HFFc6 (cell line): ENCODE measurements around the gene TAF1. TPM values are rescaled to one million over a fixed set of nuclear protein-coding genes. Genes with fewer than 3 reads are reported as not detected.
"Not testable (repeated sequence)": the region's sequence is repeated elsewhere in the genome, so short reads cannot be mapped to it uniquely, and the experiment has no call there.

ENCODE experiments used
- DNase-seq: peaks from one replicate; pipeline ENCODE4 v3.0.0-alpha.2; 2018
- H3K27ac Mint-ChIP-seq: 2 replicates; pipeline ENCODE4 v1.8.0; 2020; ENCODE audit warnings: mild to moderate bottlenecking, mixed read lengths
- H3K27me3 Mint-ChIP-seq: 2 replicates; pipeline ENCODE4 v1.8.0; 2021; ENCODE audit warnings: mild to moderate bottlenecking, moderate library complexity, mixed read lengths; ENCODE audit not compliant: insufficient read depth
- H3K36me3 Mint-ChIP-seq: 2 replicates; pipeline ENCODE4 v1.8.0; 2021; ENCODE audit warnings: low read depth, mixed read lengths
- H3K4me1 Mint-ChIP-seq: 2 replicates; pipeline ENCODE4 v1.8.0; 2020; ENCODE audit warnings: low read depth, mixed read lengths
- H3K4me3 Mint-ChIP-seq: 2 replicates; pipeline ENCODE4 v1.8.0; 2020; ENCODE audit warnings: mild to moderate bottlenecking, moderate library complexity, mixed read lengths
- H3K9me3 Mint-ChIP-seq: 2 replicates; pipeline ENCODE4 v1.8.0; 2020; ENCODE audit warnings: mild to moderate bottlenecking, mixed read lengths
- total RNA-seq, 6 experiments: library from RNA; stranded (reverse); fragmentation: NEBNext Ultra II Directional; extraction: Animal tissue kit (Norgen Biotek cat#: 25700); gene quantifications; 2 replicates in 1 of 6; 3 replicates in 5 of 6; pipeline ENCODE4 v1.2.3, GENCODE V29; 2021
- TF ChIP-seq, protein P1 (sequence below): fragments of 200-600 bp; sonication (generic); IDR thresholded peaks from 2 replicates; pipeline ENCODE4 v1.5.0; 2021; ENCODE audit warnings: antibody characterized with exemption, mild to moderate bottlenecking

The TAF1 gene
- total RNA-seq, 6 experiments from 2014 or later: 18.9 to 25.2 (median 21.0) TPM

DNA sequence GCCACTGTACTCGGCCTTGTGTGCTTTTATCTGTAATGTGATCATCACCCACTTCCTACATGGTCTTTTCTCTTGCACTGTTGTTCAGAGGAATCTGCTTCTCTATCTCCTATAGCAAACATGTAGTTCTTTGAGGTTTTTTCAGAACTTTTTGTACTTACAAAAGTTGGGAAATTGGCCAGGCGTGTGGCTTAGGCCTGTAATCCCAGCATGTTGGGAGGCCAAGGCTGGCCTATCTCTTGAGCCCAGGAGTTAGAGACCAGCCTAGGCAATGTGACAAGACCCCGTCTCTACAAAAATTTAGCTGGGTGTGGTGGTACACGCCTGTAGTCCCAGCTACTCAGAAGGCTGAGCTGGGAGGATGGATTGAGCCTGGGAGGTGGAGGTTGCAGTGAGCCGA is 30.4 kb downstream of the TAF1 start:
- H3K4me3 Mint-ChIP-seq: no peak overlapping the region

GRCh38 chrX:71400710-71401109 is 34.6 kb downstream of the TAF1 start:
- no peak overlapping the region for H3K4me3 Mint-ChIP-seq

More for the DNA sequence above, 30.4 kb downstream of the TAF1 start:
- no peak overlapping the region for H3K27ac Mint-ChIP-seq
- H3K9me3 Mint-ChIP-seq: no peaks in the 10 kb centered on the region
- H3K36me3 Mint-ChIP-seq: peaks cover 16% of the 10 kb centered on the region
- DNase-seq: no peak
- H3K27me3 Mint-ChIP-seq: no peaks in the 10 kb centered on the region; the same call in 1 of the 2 replicates
- TF ChIP-seq, protein P1, sequence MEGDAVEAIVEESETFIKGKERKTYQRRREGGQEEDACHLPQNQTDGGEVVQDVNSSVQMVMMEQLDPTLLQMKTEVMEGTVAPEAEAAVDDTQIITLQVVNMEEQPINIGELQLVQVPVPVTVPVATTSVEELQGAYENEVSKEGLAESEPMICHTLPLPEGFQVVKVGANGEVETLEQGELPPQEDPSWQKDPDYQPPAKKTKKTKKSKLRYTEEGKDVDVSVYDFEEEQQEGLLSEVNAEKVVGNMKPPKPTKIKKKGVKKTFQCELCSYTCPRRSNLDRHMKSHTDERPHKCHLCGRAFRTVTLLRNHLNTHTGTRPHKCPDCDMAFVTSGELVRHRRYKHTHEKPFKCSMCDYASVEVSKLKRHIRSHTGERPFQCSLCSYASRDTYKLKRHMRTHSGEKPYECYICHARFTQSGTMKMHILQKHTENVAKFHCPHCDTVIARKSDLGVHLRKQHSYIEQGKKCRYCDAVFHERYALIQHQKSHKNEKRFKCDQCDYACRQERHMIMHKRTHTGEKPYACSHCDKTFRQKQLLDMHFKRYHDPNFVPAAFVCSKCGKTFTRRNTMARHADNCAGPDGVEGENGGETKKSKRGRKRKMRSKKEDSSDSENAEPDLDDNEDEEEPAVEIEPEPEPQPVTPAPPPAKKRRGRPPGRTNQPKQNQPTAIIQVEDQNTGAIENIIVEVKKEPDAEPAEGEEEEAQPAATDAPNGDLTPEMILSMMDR: no peak
- H3K4me1 Mint-ChIP-seq: no peaks in the 10 kb centered on the region

DNA sequence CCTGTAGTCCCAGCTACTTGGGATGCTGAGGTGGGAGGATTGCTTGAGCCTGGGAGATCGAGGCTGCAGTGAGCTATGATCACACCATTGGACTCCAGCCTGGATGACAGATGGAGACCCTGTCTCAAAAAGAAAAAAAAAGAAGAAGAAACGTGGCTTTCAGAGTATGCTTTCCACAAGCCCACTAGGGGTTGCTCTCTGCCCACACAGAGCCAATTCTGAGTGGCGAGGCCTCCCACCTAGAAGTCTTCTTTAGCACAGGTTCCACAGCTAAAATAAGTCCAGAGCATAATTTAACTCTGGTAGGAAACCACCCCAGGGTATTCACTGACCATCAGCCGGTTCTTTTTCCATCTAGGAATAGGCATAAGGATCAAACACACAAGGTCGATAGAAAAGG is 50.1 kb downstream of the TAF1 start:
- not testable (repeated sequence) for H3K27me3 Mint-ChIP-seq, H3K36me3 Mint-ChIP-seq, H3K4me1 Mint-ChIP-seq, H3K27ac Mint-ChIP-seq, H3K9me3 Mint-ChIP-seq, DNase-seq, H3K4me3 Mint-ChIP-seq

More at GRCh38 chrX:71400710-71401109, 34.6 kb downstream of the TAF1 start:
- Mint-ChIP-seq H3K9me3 (no peaks in the 10 kb centered on the region), H3K27me3 (no peaks in the 10 kb centered on the region), H3K27ac (no peak overlapping the region), H3K4me1 (no peaks in the 10 kb centered on the region), H3K36me3 (peaks cover 6% of the 10 kb centered on the region)
- TF ChIP-seq, protein P1: no peak
- no peak for DNase-seq

DNA sequence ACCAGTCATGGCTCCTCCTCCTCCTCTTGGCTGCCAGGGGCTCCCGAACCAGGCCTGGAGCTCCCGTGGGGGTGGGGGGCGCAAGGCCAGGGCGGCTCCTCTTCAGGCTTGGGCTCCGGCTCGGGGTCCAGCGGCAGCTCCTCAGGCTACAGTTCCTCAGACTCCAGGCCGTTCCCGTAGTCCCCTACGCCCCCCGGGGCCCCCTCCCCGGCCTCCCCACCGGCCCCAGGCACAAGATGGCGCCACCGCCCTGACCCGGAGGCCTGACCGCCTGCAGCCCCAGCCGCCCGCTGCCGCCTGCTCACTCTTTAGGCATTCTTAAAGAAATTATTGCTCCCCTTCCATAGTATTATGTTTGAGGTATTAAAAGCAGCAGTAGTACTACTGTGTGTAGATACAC is 54.5 kb downstream of the TAF1 start:
- Mint-ChIP-seq H3K27ac (no peak overlapping the region), H3K4me1 (no peaks in the 10 kb centered on the region), H3K27me3 (no peaks in the 10 kb centered on the region), H3K9me3 (no peaks in the 10 kb centered on the region), H3K4me3 (no peak overlapping the region), H3K36me3 (peaks cover 24% of the 10 kb centered on the region)
- no peak for DNase-seq
- TF ChIP-seq, protein P1: no peak

DNA sequence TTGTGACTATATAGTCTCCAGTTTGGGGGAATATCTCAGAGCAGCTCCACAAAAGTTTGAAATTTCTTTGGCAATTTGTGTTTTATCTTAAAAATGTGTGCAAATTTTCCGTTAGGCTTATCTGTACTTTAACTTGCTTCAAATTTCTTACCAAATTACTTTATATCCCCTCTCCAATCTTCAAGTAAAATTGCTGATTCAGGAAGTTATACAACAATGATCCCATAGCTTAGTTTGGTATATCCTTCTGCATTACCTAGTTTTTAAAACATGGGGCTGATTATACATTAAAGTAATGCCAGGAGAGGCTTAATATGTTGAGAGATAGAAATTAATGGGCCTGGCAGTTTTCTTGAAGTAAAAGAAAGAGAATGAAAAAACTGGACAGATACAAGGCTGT is 66.6 kb downstream of the TAF1 start:
- H3K27me3 Mint-ChIP-seq: 0 out of 2 replicates have a peak, but pooled peaks cover 1% of the 10 kb centered on the region
- no peaks in the 10 kb centered on the region for H3K9me3 Mint-ChIP-seq
- TF ChIP-seq, protein P1: no peak
- no peak for DNase-seq
- no peak overlapping the region for H3K27ac Mint-ChIP-seq
- H3K4me1 Mint-ChIP-seq: no peaks in the 10 kb centered on the region
- peaks cover 15% of the 10 kb centered on the region for H3K36me3 Mint-ChIP-seq
- H3K4me3 Mint-ChIP-seq: no peak overlapping the region

GRCh38 chrX:71438750-71439149 is 72.6 kb downstream of the TAF1 start:
- H3K4me3 Mint-ChIP-seq: no peak overlapping the region
- no peaks in the 10 kb centered on the region for H3K4me1 Mint-ChIP-seq
- H3K27ac Mint-ChIP-seq: no peak overlapping the region
- peaks cover 6% of the 10 kb centered on the region for H3K36me3 Mint-ChIP-seq
- peaks cover 1% of the 10 kb centered on the region; the same call in 1 of the 2 replicates for H3K27me3 Mint-ChIP-seq
- TF ChIP-seq, protein P1: no peak
- DNase-seq: no peak
- no peaks in the 10 kb centered on the region for H3K9me3 Mint-ChIP-seq
